ENCODE results near the gene TP53I3.
"Not testable (repeated sequence)": the region's sequence is repeated elsewhere in the genome, so short reads cannot be mapped to it uniquely, and the experiment has no call there.

Gene TP53I3

DNA sequence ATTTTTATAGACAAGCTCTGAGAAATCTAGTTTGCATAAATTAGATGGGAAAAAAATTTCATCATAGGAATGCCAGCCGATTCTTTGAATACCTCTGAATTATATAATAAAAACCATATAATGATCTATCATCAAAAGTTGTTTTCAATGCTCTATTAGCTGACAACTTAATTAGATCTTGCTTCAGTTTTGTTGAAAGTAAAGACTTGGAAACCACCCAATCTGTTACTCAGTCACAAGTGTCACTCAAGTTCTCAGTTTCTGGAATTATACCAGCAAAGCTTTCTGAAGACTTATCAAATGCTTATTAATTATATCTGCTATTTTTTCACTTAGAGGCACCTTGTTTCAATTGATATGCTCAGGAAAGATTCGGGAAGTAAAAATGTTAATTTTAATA is 17.4 kb upstream of the TP53I3 start:
- no peak for DNase-seq (ENCODE audit: low read depth in 1 of 2, low spot score in 1 of 2)

- not testable (repeated sequence) for DNase-seq (ENCODE audit: low read depth in 1 of 2, low spot score in 1 of 2)
Observed at GRCh38 chr2:24100732-24101131, 16.1 kb upstream of the TP53I3 start.

DNA sequence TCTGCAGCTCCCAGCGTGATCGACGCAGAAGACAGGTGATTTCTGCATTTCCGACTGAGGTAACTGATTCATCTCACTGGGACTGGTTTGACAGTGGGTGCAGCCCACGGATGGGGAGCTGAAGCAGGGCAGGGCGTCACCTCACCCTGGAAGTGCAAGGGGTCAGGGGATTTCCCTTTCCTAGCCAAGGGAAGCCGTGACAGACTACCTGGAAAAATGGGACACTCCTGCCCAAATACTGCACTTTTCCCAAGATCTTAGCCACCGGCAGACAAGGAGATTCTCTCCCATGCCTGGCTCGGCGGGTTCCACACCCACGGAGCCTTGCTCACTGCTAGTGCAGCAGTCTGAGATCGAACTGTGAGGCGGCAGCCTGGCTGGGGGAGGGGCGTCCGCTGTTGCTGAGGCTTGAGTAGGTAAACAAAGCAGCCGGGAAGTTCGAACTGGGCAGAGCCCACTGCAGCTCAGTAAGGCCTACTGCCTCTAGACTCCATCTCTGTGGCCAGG is 10.6 kb upstream of the TP53I3 start:
- not testable (repeated sequence) for DNase-seq (ENCODE audit: low read depth in 1 of 2, low spot score in 1 of 2)

GRCh38 chr2:24093270-24093669 is 8.6 kb upstream of the TP53I3 start:
- not testable (repeated sequence) for DNase-seq (ENCODE audit: low read depth in 1 of 2, low spot score in 1 of 2)

GRCh38 chr2:24088821-24089359 is 4.3 kb upstream of the TP53I3 start:
- DNase-seq (ENCODE audit: low read depth in 1 of 2, low spot score in 1 of 2) = no peak

DNA sequence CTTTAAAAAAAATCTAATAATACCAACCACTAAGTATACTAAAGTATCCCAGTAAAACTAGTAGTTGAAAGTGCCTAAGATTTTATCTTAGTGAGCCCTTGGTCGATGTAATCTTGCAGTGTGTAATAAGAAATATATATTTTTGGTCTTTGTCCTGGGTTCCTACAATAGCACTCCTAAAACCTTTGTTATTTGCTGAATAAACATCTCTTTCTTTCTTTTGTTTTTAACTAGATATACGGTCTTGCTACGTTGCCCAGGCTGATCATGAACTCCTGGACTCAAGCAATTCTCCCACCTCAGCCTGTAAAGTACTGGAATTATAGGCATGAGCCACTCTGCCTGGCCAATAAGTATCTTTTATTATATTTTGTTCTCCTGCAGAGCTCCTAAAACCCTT is 2.4 kb upstream of the TP53I3 start:
- DNase-seq (ENCODE audit: low read depth in 1 of 2, low spot score in 1 of 2) = no peak

- no peak for DNase-seq (ENCODE audit: low read depth in 1 of 2, low spot score in 1 of 2)
Observed at GRCh38 chr2:24086241-24086640, 1.6 kb upstream of the TP53I3 start.

DNA sequence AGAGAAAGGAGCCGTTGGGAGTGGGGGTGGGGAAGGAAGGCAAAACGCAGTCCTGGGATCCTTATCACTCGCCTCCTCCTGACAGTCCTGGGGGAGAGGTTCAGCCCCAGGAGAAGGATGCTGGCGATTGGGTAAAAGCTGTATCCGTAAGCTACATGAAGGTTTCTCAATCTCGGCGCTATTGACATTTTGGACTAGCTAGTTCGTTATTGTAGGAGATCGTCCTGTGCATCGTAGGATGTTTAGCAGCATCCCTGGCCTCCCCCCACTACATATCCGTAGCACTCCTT is 511 bp upstream of the TP53I3 start:
- DNase-seq (ENCODE audit: low read depth in 1 of 2, low spot score in 1 of 2) = no peak

DNA sequence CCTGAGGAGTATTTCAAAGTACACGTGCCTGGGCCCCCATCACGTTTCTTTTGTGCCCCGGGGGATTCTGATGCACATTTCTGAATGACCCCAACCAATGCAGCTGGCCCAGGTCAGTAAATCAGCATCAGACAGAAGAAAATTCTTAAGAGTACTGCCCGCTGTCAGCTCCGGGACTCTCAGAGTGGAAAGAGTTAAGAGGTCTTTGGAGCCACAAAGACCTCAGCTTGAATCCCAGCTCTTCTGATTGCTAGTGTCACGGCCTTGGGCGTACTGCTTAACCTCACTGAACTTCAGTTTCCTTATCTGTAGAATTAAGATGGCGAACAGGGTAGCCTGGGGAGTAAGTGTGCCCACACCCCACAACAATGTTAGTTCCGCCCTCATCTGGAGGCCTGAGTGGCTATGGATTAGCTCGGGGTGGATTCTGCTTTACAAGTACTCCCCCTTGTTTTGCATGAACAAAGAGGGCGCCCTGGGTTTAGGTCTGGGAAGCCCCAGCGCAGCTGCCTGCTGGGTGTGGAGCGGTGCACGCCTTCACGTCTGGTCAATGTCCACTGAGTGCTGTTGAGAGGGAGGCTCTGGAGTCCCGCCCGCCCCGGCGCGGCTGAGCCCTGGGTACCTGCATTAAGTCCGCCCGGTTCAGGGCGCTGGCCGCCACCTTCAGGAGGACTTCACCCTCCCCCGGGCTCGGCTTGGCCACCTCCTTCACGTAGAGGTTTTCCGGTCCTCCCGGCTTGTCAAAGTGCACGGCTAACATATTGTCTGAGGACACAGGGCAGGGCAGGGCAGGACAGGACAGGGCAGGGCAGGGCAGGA is 858 bp downstream of the TP53I3 start:
- no peak for DNase-seq (ENCODE audit: low read depth in 1 of 2, low spot score in 1 of 2)

DNA sequence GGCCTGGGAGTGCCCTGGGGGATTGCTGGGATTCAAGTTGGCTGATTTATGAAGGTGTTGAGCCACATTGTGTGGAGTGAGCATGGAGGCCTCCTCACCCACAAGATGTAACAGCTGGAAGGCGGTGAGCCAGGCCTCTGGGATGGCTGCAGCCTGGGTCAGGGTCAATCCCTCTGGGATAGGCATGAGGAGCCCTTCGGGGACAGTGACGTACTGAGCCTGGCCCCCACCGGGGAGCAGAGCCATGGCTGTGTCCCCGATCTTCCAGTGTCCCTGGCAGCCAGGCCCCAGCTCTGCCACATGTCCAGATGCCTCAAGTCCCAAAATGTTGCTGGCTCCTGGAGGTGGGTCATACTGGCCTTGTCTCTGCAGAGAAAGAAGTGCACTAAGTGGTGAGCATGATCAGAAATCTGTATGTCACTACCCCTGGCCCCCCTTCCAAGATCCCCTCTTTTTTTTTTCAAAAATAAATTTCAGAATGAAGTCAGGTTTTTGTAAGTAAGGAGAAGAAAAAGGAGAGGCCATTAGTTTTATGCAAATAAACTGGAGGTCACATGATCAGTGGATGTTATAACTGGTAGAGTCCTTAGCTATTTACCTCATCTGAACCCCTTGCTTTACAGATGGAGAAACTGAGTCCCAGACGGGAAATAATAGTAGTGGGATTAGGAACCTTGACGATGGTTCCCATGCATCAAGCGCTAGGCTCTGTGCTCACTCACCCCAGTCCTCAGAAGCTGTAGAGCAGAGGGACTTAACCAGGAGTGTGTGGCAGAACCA is 1.7 kb downstream of the TP53I3 start:
- DNase-seq (ENCODE audit: low read depth in 1 of 2, low spot score in 1 of 2) = no peak

- DNase-seq (ENCODE audit: low read depth in 1 of 2, low spot score in 1 of 2) = no peak
Observed at GRCh38 chr2:24080701-24081100, 3.9 kb downstream of the TP53I3 start.

DNA sequence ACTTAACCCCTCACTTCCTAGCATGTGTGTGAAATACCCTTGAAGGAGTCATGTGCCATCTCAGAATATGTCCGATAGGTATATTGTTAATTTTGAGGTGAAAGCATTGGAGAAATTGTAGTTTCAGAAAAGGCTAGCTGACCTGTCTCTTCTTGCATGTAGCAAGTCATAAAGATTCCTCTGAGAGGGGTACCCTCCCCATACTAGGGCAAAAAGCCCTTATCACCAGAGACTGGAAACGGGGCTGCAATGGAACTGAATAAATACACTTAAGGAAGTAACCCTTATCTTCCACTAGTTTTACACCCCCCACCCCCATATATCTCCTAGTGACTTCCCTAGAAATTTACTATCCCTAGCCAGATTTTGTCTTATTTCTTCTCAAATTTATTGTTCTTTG is 6.8 kb downstream of the TP53I3 start:
- DNase-seq (ENCODE audit: low read depth in 1 of 2, low spot score in 1 of 2) = no peak

- no peak for DNase-seq (ENCODE audit: low read depth in 1 of 2, low spot score in 1 of 2)
Observed at GRCh38 chr2:24077535-24077877, 7.1 kb downstream of the TP53I3 start.

- no peak for DNase-seq (ENCODE audit: low read depth in 1 of 2, low spot score in 1 of 2)
Observed at GRCh38 chr2:24076849-24077534, 7.6 kb downstream of the TP53I3 start.

DNA sequence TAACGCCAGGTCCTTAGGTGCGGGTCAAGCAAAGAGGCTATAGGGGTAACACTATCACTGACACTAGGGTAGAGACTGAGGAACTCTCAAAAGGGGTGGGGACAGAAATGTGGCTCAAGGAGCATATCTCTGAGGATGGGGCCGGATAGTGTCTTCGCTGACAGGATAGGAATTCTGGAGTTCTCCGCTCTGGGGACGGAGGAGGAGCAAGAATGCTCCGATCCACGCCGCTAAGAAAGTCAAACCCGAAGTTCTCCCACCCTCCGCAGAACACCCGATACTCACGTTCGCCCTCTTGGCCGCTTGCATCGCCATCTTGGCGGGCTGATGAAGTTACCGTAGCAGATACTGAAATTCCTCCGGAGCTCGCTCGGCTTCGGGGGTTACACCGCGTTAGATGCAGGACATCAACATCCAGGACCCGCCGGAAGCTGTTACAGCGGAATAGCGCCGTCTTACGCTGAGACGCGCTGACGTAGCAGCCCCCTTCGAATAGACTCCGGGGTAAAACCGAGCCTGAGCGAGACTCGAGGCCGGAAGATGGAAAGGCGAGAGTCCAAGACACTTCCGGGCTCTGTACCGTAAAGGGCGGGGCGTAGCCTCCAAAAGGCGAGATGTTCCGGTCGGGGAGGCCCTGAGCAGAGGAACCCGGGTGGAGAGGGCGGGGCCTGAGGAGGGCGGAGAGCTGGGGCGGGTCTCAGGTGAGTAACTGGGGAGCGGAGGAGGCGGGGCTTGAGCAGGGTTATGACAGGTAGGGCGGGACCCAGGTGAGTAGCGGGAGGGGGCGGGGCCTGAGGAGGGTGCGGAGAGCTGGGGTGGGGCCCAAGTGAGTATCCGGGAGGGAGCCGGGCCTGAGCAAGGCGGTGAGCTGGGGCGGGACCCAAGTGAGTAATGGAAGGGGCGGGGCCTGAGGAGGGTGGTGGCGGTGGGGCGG is 8.5 kb downstream of the TP53I3 start, which contains the start of gene SF3B6:
Gene SF3B6, minus strand, starts transcription at position 412 of the 934 bp plus-strand sequence. Its CDS starts 97 bp downstream, at position 315.
- peak; percentile 98 to 99 for DNase-seq (ENCODE audit: low read depth in 1 of 2, low spot score in 1 of 2)

GRCh38 chr2:24075259-24075658 is 9.4 kb downstream of the TP53I3 start:
- no peak for DNase-seq (ENCODE audit: low read depth in 1 of 2, low spot score in 1 of 2)

DNA sequence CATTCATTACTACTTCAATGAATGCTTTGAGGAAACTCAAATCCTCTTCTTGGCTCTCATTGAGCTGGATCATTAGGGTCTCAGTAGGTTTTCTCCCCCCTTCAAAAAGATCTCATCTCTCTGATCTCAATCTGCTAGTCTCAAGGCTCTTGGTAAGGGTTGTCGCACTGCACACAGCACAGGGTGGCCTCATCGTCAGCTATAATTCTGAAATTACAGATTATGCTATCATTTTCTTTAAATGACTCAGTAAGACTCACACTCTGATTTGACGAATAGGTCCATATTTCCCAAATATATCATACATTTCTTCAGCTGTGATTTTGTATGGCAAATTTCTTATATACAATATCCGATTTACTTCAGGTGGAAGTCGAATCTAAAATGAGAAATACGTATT is 10.8 kb downstream of the TP53I3 start:
- no peak for DNase-seq (ENCODE audit: low read depth in 1 of 2, low spot score in 1 of 2)

DNA sequence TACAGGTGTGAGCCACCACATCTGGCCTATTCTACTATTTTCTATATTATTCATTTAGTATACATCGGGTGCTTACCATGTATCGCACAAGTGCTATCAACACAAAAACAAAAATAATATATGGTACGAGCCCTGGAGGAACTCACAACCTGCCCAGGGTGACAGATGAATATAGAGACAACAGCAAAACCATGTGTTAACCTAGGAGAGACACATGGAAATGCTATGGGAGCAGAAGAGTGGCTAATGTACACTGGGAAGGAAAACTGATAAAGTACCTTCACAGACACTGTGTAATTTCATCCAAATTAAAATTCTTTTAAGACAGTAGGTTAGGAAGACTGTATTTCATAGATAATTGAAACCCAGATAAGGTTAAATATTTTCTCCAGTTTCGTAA is 12.4 kb downstream of the TP53I3 start:
- DNase-seq (ENCODE audit: low read depth in 1 of 2, low spot score in 1 of 2) = no peak

DNA sequence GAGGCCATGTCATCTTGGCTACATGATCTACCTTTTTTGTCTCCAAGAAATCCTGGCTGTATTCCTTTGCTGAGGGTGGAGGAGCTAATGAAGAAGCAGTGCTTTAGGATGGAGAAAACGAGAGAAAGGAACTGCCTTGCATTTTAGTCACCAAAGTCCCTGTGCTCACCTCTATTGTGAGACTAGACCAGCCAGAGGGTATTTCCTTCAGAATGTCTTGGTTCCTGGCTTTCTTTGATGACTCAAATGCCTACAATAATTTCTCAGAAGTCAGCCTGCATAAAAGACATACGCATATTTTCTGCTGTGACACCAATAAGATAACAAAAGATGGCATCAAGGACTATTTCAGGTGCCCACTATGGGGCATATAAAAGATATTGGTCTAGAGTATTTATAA is 19.3 kb downstream of the TP53I3 start:
- DNase-seq (ENCODE audit: low read depth in 1 of 2, low spot score in 1 of 2) = no peak

DNA sequence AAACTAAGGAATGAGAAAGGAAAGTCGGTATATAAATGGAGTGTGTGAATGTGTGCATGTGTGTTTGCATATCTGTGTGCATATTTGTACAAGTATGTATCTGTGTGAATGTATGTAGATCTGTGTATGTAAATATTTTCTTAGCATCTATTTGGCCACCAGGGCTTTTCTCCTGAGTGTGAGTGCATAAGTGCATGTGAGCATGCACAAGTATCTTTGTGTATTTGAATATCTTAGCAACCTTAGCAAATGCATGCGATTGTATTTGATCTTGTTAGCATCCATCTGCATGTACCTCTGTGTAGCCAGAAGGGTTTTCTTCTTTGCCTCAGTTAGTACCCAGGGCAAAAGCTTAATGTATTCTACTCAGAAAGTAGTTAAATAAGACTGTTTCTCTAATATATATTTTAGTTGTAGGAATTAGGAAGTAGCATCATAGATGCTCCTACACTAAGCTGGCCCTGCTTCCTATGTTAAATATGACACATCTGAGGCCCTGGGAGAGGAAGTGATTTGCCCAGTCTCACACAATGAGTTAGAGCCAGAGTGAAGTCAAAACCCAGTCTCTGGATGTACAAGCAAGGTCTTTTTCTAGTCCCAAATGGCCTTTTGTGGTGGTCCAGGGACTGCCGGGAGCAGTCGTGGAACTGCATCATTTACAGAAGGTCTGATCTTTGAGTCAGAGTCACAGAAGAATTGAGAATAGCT is 25.9 kb downstream of the TP53I3 start:
- no peak for DNase-seq (ENCODE audit: low read depth in 1 of 2, low spot score in 1 of 2)

Data from activated T-helper 1 cell treated with anti-CD3 and anti-CD28 coated beads, Interleukin-2, amount 50 U/mL, for 16 hours (primary cell).